Suprapubic skin (tissue), 4 donors: Measurements from ENCODE around the gene SUGCT.

ENCODE experiments used
- POLR2A ChIP-seq, 2 donors: fragments of 450-650 bp; IDR thresholded peaks; one replicate each; pipeline ENCODE4 v1.6.1; 2017; ENCODE audit warnings: antibody characterized with exemption in 2 of 2, mild to moderate bottlenecking in 2 of 2, moderate library complexity in 2 of 2
- POLR2AphosphoS5 ChIP-seq, 3 donors: sonication (generic); formaldehyde crosslinking; IDR thresholded peaks; one replicate each; pipeline ENCODE4 v1.6.1; 2017; ENCODE audit warnings: antibody characterized with exemption in 3 of 3
- TF ChIP-seq, protein P1 (sequence below), 2 donors: fragments of 200-600 bp in 1 of 2; fragments of 450-650 bp in 1 of 2; sonication (generic) in 1 of 2; IDR thresholded peaks; one replicate each; pipeline ENCODE4 v1.5.1; 2016 to 2019; ENCODE audit warnings: antibody characterized with exemption in 2 of 2, mild to moderate bottlenecking in 1 of 2, moderate library complexity in 1 of 2

DNA sequence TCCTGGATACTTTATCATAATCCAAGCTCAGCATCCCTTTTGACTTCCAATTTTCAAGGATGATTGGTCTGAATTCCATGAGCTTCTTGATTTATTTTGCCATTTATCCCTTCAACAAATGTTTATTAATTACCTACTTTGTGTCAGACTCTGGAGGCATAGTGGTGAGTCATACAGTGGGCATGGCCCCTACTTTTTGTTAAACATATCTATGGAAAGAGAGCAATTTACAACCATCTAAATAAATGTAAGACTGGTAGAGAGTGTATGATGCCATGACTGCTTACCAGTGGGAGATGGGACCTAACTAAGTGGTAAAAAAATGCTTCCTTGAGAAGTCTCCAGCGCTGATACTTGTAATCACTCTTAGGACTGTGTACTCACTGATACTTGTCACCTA is 286.6 kb downstream of the SUGCT start:
- TF ChIP-seq, protein P1, sequence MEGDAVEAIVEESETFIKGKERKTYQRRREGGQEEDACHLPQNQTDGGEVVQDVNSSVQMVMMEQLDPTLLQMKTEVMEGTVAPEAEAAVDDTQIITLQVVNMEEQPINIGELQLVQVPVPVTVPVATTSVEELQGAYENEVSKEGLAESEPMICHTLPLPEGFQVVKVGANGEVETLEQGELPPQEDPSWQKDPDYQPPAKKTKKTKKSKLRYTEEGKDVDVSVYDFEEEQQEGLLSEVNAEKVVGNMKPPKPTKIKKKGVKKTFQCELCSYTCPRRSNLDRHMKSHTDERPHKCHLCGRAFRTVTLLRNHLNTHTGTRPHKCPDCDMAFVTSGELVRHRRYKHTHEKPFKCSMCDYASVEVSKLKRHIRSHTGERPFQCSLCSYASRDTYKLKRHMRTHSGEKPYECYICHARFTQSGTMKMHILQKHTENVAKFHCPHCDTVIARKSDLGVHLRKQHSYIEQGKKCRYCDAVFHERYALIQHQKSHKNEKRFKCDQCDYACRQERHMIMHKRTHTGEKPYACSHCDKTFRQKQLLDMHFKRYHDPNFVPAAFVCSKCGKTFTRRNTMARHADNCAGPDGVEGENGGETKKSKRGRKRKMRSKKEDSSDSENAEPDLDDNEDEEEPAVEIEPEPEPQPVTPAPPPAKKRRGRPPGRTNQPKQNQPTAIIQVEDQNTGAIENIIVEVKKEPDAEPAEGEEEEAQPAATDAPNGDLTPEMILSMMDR (IDR thresholded peaks at IDR 0.05): no peak
- TF ChIP-seq POLR2AphosphoS5 (IDR thresholded peaks at IDR 0.05) (no peak), POLR2A (IDR thresholded peaks at IDR 0.05) (no peak)
